Measurements from ENCODE around the gene PROX1. TPM values are rescaled to one million over a fixed set of nuclear protein-coding genes. Genes with fewer than 3 reads are reported as not detected.

PROX1 gene
- total and polyA plus RNA-seq, 2 donors (not counting 1 experiment from before 2014, with no cell fraction given), result 0.24 to 3.8 TPM

GRCh38 chr1:214013614-214014377, 26.0 kb downstream of the PROX1 start:
- no peaks in the 10 kb centered on the region for H3K79me2 ChIP-seq (ENCODE audit: control insufficient read depth, insufficient read depth, low read length)
- CTCF ChIA-PET, result no interaction called here

More at GRCh38 chr1:214013614-214014377, 26.0 kb downstream of the PROX1 start:
- intact Hi-C loops (cut with micrococcal nuclease), result no loop called here
- Histone ChIP-seq H4K20me1 (ENCODE audit: control insufficient read depth, insufficient read depth, low read length, poor library complexity, severe bottlenecking) (no peaks in the 10 kb centered on the region), H3K27me3 (replicated peaks in 1 of 4; ENCODE audit: control extremely low read depth in 1 of 4, control insufficient read depth in 3 of 4, insufficient read depth in 4 of 4, low read length in 3 of 4) (no peaks in the 10 kb centered on the region), H2AFZ (ENCODE audit: insufficient read depth, low read depth, low read length, poor library complexity, severe bottlenecking) (no peak overlapping the region), H3K9ac (ENCODE audit: low read length) (no peak overlapping the region), H3K4me3 (ENCODE audit: control extremely low read depth in 1 of 5, extremely low read depth in 1 of 5, insufficient read depth in 1 of 5, low read depth in 2 of 5, low read length in 4 of 5) (no peak overlapping the region), H3K4me2 (replicated peaks; ENCODE audit: low read depth, low read length, poor library complexity, severe bottlenecking) (no peak overlapping the region), H3K9me3 (ENCODE audit: control extremely low read depth in 1 of 3, control insufficient read depth in 2 of 3, insufficient read depth in 1 of 3, low read length in 2 of 3) (peaks cover 0 to 3% (median 0%) of the 10 kb centered on the region in 3 donors), H3K27ac (ENCODE audit: low read length in 2 of 2) (no peak overlapping the region), H3K4me1 (ENCODE audit: control insufficient read depth in 2 of 2, insufficient read depth in 2 of 2, low read length in 2 of 2) (no peaks in the 10 kb centered on the region), H3K36me3 (replicated peaks in 1 of 2; ENCODE audit: control extremely low read depth in 1 of 2, control insufficient read depth in 1 of 2, extremely low read depth in 1 of 2, insufficient read depth in 2 of 2, low read length in 1 of 2) (no peaks in the 10 kb centered on the region)
- no peaks in the 10 kb centered on the region for H3K9me3 Mint-ChIP-seq (ENCODE audit: insufficient read depth)
- 95% methylated on average over 10 of the region's 15 CpGs for WGBS (ENCODE audit: insufficient coverage)
- DNase-seq (no peak), ATAC-seq (ENCODE audit: low read depth) (no peak)
- no peak overlapping the region for H3K27ac Mint-ChIP-seq
- TF ChIP-seq EZH2 (IDR thresholded peaks at IDR 0.05; ENCODE audit: borderline replicate concordance, insufficient read depth, low read depth, low read length, poor library complexity, severe bottlenecking) (no peak), CTCF (IDR thresholded peaks at IDR 0.05) (no peak)
- POLR2A ChIA-PET, result no interaction called here
- H3K27me3 Mint-ChIP-seq, result peaks cover 2% of the 10 kb centered on the region
- H3K4me1 Mint-ChIP-seq, result no peaks in the 10 kb centered on the region
- no peak overlapping the region for H3K4me3 Mint-ChIP-seq

Measured in B cell (primary cell).